HG02623 (cell line): ENCODE data around the gene AKIRIN2.

ENCODE experiments used
- ATAC-seq: cut with Tn5 transposase; IDR thresholded peaks from one replicate; pipeline ENCODE4 v1.9.1; 2021; ENCODE audit warnings: moderate library complexity; ENCODE audit not compliant: unreplicated experiment

AKIRIN2 gene

DNA sequence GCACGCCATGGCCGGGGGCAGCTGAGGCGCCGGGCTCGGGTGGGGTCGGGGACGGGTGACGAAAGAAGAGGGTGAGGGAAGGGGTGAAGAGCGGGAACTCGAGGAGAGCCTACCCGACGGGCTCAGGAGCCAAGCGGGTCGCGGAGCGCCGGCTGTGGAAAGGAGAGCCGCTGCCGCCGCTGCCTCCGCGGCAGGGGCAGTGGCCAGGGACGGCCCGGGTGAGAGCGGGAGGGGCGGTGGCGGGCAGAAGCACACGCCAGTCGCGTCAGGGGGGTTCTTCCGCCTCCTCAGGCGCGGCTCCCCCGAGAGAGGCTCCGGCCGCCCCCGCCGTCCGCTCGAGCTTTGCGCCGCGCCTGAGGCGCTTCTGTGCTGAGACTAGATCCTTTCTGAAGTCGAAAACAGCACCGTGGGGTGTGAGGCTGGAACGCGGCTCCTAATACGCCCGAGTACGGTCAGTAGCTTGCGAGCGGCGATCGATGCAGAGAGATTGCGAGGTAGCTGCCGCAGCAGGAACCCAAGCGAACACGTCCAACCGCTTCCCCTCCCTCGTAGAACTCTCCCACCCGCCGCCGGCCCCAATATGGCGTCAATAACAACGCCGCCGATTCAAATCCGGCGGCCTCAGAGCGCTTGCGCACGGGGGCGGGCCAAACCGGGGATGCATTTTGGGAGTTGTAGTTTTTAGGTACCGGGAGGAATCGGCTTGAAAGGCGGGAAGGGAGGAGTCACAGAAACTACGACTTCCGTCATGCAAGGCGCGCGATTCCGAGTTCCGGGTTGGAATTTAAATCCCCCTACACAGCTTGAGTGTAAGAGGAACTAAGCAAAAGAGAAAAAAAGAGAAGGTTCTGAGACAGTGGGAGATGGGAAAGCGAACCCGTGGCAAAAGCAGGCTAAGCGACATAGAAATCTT, at the start of gene AKIRIN2:
TSS of gene AKIRIN2 (minus strand) at position 558 of the 913 bp plus-strand sequence. CDS start at position 9, 549 bp downstream.
- peak; percentile 65 for ATAC-seq

DNA sequence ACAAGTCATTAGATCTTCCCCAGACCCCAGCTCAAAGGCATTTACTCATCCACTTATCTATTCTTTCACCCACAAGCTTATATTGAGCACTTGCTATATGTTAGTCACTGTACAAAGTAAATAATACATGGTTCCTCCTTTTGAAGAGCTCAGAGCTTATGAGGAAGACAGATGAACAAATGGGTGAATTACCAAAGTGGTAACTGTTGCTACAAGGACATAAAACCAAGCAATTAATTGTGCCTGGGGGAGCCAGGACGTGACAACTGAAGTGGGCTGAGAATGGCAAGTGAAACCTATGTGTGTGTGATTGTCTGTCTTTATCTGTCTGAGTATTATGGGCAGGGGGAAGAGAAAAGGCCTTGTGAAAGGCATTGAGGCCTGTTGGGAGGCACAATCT, 45.6 kb upstream of the AKIRIN2 start:
- no peak for ATAC-seq

DNA sequence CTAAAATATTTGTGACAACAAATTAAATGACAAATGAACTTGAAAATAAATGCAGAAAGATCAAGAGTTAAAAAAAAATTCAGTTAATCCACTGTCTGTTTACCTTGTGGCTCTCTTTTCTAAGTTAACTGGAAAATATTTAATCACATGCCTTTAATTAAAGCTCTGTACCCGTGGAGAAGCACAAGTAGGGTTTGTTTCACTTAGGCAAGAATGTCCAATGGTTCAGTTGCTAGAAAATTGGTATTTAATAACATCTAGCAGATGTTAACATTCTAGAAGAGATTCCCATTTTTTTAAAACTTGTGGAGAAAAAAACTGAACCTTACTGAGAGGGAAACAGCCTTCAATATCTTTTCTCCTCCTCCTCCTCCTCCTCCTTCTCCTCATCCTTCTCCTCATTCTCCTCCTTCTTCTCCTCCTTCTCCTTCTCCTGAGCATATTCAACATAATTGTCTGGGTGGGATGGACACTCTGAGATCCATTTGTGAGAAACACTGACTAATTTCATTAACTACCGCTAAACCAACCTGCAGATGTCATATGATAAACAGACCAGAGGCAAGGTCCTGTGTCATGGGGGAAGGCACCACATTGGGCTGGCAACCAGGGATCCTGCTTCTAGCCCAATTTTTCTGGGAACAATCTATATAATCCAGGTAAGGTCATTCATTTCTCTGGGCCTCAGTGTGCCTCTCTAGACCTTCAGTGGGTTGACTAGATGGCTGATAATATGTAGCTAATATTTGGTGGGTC, 44.1 kb upstream of the AKIRIN2 start:
- ATAC-seq = no peak

DNA sequence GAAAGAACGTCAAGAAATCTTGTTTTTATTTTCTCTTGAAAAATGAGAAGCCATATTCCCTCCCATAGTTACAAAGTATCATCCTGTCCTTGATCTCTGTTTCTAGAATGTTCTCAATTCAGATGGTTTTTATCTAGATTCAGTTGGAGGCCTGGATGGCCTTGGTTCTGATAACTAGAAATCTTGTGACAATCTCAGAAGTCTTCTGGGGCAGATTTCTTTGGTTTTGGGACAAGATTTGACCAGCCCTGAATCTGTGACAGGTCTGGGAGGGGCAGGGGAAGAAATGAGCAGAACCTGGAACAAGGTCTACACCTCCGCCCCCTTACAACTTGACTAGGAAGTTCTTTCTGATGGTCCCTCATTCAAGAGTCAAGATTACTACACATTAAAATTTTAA, 41.4 kb upstream of the AKIRIN2 start:
- ATAC-seq = no peak

DNA sequence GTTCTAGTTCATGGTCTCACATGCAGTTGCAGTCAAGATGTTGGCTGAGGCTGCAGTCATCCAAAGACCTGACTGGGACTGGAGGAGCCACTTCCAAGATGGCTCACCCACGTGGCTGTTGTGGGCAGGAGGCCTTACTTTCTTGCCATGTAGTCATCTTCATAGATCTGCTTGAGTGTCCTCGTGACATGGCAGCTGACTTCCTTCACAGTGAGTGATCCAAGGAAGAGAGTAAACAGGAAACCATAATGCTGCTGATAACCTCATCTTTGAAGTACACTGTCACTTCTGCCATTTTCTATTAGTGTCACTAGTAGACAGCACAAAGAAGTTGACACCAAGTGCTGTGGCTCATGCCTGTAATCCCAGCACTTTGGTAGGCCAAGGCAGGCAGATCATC, 40.1 kb upstream of the AKIRIN2 start:
- peak; percentile 68 for ATAC-seq

DNA sequence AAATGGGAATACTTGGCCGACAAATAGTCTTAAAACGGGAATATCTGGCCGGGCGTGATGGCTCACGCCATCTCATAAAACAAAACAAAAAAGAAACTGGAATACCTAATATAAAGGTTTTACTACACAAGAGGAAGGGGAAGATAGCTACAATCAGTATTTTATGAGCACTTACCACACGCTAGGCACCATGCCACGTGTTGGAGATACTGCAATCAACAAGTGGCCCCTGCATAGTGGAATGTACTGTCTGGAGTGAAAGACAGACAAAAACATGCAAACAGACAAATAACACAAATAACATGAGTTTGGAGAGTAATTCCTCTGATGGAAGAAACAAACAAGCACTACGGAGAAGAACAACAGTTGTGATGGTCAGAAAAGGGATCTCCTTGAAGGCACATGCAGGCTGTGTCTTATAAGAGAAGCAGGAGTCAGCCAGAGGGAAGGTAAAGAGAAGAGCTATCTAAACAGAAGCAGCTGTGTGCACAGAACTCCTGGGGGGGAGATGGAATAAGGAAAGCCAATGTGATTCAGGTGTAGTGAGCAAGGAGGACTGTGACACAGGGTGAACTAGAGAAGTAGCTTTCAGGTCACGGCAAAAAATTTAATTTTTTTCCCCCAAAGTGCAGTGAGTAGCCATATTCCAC, 39.1 kb upstream of the AKIRIN2 start:
- ATAC-seq = no peak

DNA sequence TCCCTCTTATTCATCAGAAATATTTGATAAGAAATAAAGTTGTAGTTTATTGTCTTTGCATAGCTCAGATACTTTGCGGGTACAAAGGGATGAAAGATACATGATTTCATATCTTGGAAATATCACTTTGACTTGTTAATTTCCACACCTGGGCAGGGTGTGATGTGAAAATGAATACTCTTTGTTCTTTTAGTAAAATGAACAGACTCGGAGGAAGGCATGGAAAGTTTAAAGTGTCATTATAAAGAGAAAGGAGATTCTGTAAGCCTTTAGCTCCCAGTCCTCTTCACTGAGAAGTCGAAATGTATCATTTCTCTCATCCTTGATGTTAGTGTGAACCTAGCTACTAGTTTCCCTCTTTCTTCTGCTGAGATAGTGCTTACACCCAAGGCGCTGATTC, 36.7 kb upstream of the AKIRIN2 start:
- ATAC-seq = no peak

DNA sequence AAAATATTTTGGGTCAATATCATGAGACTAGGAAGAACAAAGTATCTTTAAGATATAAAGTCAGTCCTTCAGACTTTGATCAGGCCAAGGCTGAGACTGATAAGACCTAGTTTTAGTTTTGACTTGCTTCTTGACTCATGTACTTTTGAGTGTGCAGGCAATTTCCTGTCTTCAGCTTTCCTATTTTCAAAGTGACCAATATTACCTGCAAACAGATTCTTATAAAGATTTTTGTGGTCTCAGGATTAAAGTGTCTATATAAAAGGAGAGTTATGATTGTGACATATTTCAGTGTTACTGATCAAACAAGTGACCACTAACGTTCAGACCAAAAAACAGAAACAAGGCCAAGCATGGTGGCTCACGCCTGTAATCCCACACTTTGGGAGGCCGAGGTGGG, 36.0 kb upstream of the AKIRIN2 start:
- ATAC-seq = no peak

DNA sequence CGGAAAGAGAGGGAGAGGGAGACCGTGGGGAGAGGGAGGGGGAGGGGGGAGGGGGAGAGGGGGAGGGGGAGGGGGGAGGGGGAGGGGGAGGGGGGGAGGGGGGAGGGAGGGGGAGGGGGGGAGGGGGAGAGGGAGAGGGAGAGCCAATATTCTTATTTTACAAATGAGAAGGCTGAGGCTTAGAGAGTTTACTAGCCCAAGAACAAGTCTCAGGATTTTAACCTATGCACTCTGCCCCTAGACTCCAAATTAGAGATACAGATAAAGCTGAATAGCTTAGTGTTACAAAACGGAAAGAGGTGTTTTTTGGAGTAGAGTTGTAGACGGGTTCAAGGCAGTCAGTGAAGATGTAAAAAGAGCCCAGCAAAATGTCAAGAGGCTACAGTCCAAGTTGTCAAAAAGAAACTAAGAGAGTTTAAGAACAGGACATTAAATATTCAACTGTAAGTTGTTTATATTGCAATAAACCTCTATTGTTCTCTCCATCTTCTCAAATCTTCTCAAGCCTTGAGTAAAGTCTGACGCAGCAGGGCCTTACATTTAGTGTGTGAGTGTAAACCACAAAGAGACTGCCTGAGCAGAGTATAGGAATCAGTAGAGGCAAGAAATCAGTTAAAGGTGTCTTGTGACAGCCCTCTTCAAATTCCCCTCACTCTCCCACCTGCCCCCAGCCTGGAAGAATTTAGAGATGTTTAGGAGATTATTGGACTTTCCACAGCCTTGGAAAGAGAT, 34.9 kb upstream of the AKIRIN2 start:
- ATAC-seq = no peak

DNA sequence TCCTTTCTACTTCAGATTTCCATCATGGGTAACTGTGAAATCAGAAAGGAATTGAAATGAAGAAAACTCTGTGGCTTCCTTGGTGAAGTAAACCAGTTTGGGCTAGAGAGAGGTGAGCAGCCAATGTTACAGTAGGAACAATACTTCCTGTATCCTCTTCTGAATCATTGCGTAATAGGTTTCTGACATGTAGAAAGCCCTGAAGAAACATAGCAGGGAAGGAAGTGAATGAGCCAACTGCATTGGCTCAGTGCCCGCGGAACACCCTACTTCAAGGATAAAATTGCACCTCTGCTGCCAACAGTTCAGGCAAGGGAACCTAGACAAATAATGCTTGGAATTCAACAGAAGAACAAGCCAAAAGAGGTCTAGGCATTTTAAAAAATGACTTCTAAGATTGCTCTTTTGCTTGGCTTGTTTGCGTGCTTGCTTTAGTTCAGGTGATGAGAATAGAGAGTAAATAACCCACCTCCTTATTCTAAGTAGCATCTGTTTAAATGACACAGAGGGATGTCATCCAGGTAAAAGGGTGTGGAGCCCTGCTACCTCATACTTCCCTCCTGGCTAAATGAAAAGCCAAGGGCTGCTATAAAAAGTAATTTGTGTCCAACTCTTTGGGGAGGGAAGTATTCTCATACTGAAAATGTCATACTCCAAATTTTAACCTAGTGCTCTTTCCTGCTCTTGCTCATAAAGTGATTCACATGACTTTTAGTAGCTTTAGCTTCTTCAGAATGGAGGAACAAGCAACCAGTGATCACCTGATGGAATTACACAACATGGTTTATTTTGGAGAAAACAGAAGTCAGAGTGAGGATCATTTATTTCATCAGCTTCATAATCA, 30.0 kb upstream of the AKIRIN2 start:
- ATAC-seq = peak; percentile 71

DNA sequence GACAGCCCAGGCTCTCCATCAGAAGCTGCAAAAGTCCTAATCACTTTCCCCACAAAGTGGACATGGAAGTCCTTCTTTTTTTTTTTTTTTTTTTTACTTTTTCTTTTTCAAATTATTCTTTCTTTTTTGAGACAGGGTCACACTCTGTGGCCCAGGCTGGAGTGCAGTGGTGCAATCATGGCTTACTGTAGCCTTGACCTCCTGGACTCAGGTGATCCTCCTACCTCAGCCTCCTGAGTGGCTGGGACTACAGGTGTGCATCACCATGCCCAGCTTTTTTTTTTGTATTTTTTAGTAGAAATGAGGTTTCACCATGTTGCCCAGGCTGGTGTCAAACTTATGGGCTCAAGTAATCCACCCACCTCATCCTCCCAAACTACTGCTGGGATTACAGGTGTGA, 29.0 kb upstream of the AKIRIN2 start:
- ATAC-seq = no peak

DNA sequence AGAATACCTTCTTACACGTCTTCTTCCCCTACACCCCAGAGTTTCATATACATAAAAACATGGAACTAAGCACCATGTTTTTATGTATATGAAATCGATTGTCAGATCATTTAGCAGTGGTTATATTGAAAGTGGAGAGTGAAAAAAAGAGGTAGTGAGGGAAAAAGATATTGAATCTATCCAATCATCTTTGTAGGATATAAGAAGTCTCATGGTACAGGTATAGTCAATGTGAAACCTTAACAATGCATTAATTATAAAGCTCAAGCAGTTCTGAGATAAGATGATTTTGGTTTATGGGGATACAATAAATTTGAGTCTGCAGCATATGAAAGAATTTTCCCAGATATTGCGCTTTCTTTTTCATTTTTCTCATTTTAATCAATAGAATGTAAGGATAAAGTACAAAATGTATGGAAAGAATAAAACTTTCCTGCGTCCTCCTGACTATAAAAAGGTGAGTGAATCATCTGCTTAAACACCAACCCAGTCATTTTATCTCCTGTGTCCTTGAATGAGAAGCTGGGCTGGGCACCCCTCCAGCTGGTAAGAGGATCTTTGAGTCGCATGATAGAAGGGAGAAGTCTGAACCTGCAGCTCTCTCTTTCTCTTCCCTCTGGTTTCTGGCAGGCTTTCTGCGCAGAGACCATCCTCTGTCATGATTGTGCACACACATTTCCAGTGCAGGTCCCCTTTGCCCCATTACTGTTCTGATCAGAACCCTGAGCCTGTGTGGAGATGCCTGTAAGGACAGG, 28.1 kb upstream of the AKIRIN2 start:
- ATAC-seq = no peak

DNA sequence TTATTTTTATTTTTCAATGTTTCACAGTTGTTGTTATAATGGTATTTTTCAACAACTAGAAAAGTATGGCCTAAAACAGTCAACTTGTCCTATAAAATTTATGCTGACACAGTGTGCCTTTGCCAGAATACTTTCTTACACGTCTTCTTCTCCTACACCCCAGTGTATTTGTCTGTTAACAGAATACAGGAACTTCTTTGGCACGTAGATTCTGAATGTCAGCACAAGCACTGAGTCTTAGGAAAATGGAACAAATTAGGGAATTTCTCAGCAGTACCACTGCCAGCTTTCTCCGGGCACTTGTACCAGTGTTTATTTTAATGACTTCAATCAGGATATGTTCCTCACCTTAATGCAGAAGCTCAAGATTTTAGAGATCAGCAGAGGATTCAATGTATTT, 26.7 kb upstream of the AKIRIN2 start:
- no peak for ATAC-seq

DNA sequence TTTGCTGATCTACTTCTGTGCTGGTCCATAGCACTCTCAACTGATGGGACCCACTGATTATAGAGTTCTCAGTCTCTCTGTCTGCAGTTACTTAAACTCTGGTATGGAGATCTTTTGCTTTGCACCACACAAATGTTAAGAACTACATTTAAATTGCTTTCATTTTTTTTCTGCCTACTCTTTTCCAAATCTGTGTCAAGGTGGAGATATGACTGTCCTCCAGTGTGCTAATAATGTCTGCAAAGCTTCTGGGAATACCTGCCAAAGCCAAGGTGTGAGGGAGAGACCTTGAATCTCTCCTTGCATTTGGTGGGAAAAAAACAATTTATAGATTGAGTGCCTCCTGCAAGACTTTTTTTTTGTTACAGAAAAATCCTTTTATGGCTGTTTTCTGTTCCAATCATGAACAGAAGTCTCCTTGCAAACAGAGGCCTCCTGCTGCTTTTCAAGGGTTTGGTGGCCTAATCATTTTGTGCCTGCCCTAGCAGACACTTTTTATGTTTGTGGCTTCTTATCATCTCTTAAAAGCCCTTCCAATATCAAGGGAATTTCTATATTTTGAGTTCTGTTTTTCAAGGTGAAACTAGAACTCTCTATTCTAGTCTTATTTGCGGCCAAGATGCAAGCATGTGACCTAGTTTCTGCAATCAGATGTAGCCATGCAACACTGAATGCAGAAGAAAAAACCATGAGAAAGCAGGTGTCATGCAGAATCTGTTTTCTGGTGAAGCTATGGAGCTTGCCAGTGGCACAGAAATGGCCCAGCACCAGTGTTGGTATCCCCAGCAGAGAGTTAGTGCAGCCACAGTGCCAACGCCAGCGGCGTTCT, 23.2 kb upstream of the AKIRIN2 start:
- ATAC-seq = peak; percentile 86

DNA sequence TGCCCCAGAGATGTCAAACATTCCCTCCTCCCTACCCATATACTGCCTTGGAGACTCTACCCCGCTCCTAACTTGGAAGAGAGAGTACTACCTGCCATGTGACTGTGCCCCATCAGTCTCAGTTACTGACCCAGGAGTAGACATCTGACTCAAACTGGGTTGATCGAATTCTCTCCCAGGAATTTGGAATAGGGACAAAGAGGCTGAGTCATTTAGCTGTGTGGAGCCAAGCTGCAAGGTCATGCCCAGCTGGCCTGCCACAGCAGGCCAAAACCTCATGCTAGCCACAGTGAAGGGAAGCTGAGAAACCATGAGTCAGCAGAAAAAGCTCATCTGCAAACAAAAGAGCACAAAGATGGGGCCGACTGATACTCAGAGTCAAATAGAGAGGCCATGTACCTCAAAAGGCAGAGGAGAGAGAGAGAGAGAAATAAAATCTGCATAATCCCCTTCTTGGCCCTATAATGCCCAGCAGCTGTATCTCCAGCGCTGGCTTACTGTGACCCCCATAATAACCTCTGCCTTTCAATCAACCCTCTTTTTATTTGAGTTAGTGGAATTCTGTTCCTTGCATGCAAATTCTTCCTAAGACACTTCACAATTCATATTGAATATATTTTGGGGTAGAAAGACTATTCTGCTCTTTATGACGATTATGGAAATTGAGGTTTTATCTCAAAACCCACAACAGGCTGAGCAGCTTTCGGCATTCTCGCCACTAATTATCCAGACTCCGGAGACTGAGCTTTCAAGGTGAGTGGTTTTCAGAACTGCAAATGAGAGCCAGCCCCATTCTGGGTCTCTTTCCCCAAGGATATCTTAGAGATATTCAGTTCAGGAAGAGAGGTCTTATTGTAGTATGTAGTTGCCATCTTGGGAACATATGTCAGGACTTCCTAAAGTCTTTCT, 21.4 kb upstream of the AKIRIN2 start:
- ATAC-seq = no peak

DNA sequence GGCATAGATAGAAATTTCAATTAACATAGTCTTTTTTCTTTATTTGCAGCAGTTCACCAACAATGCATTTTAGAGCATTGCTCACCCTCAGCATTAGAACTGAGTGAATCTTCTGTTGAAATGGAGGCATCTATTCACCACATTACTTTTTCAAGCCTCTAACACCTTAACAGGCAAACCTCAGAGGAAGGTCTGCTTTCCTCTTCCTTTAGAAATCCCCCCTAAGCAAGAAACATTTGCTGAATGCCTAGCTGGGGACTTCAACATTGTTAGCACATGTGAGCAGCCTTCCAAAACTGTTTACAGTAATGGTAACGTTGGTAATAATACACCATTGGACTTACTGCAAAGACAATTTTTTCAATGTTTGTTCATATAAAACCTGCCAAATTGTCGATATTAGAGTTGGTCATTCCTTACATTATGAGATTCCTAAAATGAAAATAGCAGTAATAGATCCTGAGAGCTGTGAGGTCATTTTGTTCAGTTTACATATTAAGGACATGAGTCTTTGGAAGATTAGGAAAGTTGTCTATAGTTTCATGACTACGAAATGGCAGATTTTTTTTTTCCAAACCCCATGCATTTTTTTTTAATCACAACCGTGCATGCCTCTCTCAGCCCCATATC, 20.6 kb upstream of the AKIRIN2 start:
- no peak for ATAC-seq

DNA sequence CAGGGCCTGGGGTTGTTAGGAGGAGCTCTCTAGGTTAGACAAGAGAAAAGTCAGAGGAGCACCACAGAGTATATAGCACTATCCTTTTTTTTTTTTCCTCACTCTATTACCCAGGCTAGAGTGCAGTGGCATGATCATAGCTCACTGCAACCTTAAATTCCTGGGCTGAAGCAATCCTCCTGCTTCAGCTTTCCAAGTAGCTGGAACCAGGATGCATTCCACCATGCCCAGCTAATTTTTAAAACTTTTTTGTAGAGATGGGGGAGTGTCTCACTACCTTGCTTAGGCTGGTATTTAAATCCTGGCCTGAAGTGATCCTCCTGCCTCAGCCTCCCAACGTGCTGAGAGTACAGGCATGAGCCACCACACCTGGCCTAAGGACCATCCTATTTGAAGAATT, 19.3 kb upstream of the AKIRIN2 start:
- ATAC-seq = no peak
